Smooth muscle cell of the brain vasculature (primary cell): ENCODE measurements around the gene SCYL3.

Experiments
- DNase-seq: peaks from one replicate; pipeline ENCODE4 v3.0.0-alpha.2; 2012; ENCODE audit warnings: low read depth, low spot score

The SCYL3 gene

DNA sequence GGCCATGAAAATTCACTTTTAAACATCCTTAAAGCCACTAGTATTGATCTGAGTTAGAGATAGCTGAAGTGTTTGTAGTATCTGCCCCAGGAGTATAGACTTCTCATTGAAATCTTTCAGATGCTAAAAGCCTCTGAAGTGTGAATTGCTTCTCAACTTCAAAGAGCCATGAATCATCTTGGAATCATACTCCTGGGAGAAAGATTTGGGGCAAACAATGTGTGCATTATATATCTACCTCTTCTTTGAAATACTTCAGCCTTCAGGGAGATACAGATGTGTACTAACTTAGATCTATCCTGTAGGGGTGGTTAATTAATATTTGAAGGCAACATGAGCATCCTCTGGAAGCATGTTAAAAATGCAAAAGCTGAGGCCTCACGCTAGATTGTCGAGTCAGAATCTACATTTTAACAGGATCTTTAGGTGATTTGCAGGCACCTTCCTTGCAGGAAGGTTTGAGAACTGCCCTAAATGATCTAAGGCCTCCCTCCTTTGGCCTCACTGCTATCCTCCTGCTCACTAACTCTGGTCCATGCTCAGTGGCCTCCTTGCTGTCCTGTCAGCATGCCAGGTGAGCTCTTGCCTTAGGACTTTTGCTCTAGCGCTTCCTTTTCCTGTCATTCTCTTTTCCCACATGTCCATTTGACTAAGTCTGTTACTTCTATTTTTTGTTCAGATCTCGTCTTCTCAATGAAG, 6.0 kb upstream of the SCYL3 start:
- DNase-seq = no peak

DNA sequence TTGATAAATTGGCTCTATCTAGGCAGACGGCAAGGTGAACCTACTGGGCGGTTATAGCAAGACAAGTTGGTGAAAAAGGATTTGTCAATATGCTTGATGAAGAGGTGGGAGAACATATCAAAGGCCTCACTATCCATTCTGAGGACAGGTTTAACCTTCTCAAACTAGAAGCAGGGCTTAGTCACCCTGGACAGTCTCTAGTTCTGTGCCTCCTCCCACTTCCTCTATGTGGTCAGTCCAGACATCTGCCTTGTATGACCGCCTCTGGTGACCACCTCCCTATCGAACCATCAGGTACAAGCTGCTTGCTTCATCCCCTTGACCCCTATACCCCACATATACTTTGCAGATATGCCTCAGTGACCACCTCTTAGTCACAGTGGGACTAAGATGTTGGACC, 2.3 kb upstream of the SCYL3 start:
- DNase-seq = no peak

GRCh38 chr1:169894424-169895145, 889 bp upstream of the SCYL3 start:
- no peak for DNase-seq

DNA sequence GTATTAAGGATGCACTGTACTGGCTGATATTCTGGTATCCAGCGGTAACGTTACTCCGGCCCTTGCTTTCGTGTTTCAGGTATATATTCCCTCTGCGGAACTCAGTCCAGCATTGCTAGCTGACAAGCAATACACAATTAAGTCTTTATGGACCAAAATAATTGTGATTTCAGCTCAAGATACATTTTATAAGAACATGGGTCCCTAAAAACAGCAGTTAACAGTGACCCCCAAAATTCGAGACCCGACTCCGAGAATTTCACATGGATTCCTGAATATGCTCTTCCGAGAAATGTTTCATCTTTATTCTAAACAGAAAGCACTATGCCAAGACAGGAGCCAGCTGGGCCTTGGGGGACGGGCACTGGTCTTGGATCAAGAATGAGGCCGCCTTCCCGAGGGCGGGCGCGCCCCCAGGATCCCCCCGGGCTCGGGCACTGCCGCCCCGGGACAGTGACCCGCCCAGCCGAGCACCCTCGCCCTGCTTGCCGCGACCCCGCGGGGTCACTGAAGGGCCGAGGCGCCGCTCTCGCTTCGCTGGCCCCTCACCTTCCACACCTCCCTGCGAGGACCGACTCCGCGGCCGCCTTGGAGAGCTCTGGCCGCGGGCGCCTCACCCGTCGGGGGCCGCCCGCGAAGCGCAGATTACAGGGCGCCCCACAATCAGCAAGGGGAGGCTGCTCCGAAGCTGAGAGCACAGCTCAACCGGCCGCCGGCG, 610 bp downstream of the SCYL3 start:
- no peak for DNase-seq

GRCh38 chr1:169892176-169892926, 1.3 kb downstream of the SCYL3 start:
- DNase-seq = no peak

- no peak for DNase-seq
Measured at GRCh38 chr1:169891539-169891885, 2.2 kb downstream of the SCYL3 start.

DNA sequence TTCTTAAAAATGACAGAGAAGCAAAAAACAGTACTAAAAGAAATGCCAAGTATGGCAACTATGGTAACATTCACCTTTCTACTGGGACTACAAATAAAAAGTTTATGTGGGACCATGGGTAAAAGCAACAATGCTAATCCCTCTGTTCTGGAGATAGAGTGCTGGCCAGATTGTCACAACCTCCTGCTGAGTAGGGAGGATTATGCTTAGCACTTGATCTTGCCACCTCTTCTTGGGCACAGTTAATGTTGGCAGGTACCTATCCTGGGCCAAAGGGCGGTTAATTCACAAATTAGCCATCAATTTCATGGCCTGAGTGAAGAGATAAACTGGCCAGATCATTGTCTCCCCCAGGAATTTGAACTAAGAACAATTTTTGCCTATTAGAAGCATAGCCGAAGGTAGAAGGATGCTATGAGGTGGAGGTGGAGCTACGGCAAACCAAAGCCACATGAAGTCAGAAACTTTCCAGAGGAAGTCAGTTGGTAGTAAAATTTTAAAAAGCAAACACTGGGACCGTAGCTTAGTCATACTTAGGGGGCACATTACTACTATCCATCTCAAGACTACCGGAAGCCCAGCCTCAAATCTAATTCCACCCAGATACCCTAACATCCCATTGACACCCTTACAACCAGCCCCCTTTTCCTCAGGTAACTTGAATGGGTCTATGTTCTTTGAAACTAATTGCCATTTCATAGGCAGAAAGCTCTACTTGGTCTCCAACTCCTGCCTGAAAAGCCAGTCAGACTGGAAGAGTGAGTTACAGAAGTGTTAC, 2.7 kb downstream of the SCYL3 start:
- DNase-seq = no peak

- no peak for DNase-seq
Measured at GRCh38 chr1:169889871-169890270, 3.8 kb downstream of the SCYL3 start.

GRCh38 chr1:169886931-169887330, 6.8 kb downstream of the SCYL3 start:
- DNase-seq = no peak

DNA sequence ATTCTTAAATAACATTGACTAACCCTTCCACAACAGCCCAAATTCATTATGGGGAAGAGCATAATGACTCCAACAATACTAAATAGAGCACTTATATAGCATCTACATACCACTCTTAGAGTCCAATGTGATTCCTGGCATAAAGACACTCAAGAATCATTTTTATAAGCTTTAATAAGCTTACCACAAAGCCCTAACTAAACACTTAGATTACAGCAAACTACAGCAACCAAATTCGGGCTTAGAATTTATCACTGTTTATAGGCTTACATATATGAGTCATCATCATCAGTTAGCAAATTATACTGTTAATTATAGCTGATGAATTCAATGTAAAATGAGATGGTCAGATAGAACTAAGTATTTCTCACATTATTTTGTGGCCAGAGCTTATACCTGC, 7.3 kb downstream of the SCYL3 start:
- DNase-seq = no peak

DNA sequence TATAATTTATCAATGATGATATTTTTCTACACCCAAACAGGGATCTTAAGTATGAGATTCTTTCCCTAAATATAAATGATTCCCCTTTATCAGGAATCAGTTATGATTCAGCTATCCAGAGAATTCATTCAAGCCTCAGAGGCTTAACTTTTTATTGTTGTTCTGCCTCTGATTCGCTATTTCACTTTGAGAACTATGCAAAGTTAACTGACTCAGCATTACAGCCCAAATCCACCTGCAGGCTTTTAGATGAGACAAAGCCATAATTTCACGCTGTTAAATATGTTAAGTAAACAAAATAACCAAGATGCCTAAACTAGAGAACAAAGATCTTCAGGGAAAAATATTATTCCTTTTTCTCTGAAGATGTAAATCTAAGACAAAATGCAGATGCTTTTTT, 8.5 kb downstream of the SCYL3 start:
- no peak for DNase-seq

DNA sequence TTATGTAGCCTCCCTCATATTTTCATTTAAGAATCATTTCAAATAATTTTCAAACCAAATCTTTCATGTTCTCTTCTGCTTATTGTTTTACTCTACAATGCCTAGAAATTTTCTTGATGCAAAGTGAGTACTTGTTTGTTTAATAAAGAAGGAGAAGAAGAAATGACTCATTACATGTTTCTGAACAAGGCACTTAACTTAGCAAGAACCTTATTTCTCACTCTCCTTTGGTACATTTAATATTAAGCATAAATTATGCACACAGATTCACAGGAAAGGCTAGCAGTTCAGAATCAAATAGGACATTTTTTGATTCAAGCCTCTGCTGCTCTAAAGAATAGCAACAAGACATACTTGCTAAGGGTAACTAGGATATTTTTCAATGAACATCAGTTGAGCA, 9.1 kb downstream of the SCYL3 start:
- DNase-seq = no peak

DNA sequence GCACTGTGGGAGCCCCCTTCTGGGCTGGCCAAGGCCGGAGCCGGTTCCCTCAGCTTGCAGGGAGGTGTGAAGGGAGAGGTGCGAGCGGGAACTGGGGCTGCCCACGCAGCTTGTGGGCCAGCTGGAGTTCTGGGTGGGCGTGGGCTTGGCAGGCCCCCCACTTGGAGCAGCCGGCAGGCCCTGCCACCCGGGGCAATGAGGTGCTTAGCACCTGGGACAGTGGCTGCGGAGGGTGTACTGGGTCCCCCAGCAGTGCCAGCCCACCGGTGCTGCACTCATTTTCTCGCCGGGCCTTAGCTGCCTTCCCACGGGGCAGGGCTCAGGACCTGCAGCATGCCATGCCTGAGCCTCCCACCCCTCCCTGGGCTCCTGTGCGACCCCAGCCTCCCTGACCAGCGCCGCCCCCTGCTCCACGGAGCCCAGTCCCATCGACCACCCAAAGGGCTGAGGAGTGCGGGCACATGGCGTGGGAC, 11.6 kb downstream of the SCYL3 start:
- no peak for DNase-seq

- DNase-seq = no peak
Measured at GRCh38 chr1:169879034-169879840, 14.5 kb downstream of the SCYL3 start.

DNA sequence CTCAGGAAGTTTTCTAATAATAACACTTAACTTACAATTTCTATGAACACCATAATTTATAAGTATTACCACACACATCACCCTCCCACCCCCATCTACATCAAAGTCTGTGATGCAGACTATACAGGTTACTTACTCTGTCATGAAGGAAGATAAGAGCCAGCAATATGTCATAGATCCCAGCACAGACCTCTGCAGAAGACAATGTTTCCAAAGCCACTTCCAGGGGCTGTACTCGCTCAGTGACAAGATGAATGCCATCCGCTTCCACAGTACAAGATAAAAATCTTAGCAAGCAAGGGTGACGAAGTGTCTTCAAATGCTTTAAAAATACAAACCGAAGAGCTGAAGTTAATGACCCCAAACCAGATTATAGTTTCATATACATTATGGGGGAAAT, 15.2 kb downstream of the SCYL3 start:
- no peak for DNase-seq

DNA sequence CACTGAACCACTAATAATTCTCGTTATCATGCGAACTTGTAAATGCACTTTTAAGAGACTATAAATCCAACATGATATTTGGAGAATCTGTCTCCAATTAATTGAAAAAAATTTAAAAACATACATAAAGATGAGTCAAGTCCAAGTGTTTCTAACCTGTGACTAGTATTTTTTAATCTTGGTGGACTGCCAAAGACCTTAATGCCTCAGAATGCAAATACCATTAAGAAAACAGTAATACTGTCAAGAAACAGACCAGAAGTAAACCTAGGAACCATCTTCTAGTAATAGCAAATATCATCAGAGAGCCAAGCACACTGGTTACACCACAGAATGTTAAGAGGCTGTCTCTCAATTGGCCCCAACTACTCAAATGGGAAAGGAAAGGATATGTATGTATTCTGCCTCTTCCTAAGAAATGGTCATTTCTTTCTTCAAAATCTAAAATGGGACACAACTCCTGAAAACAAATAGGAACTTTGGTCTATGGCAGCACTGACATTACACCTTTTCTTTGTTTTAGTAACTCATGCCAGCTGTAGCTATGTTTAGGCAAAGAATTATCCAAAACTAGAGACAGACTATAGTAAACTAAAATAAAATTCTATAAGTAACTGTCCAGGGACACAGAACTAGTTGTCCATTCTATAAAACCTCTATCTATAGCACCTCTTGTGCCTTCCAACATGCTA, 15.8 kb downstream of the SCYL3 start:
- DNase-seq = no peak

- no peak for DNase-seq
Measured at GRCh38 chr1:169874229-169874628, 19.5 kb downstream of the SCYL3 start.

- no peak for DNase-seq
Measured at GRCh38 chr1:169873582-169874199, 20.0 kb downstream of the SCYL3 start.

DNA sequence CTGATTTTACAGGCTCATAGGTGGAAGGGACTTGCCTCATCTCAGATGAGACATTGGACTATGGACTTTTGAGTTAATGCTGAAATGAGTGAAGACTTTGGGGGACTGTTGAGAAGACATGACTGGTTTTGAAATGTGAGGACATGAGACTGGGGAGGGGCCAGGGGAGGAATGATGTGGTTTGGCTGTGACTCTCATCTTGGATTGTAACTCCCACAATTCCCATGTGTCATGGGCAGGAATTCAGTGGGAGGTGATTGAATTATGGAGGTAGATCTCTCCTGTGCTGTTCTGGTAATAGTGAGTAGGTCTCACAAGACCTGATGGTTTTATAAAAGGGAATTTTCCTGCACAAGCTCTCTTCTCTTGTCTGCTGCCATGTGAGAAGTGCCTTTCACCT, 20.8 kb downstream of the SCYL3 start:
- DNase-seq = no peak
